Liver (tissue), 9 donors: ENCODE results near the gene ERBIN. TPM values are rescaled to one million over a fixed set of nuclear protein-coding genes. Genes with fewer than 3 reads are reported as not detected.

Experiments used
- DNase-seq: peaks from one replicate; pipeline ENCODE4 v3.0.0-alpha.2; 2017; ENCODE audit warnings: low spot score
- H3K27ac ChIP-seq, 2 donors: one replicate each; pipeline ENCODE4 v1.7.0; 2013; ENCODE audit warnings: inconsistent platforms in 2 of 2, low read length in 2 of 2, control low read depth in 1 of 2, low read depth in 1 of 2, mild to moderate bottlenecking in 1 of 2
- H3K27me3 ChIP-seq, 4 donors: one replicate each; pipeline versions ENCODE4 v1.6.1 to v1.7.0; 2013; ENCODE audit warnings: low read length in 3 of 4, inconsistent platforms in 1 of 4, mild to moderate bottlenecking in 1 of 4, moderate library complexity in 1 of 4; ENCODE audit not compliant: control insufficient read depth in 4 of 4, insufficient read depth in 4 of 4
- H3K36me3 ChIP-seq, 4 donors: one replicate each; pipeline versions ENCODE4 v1.6.1 to v1.7.0; 2013; ENCODE audit warnings: low read length in 3 of 4, mild to moderate bottlenecking in 3 of 4, low read depth in 1 of 4, moderate library complexity in 1 of 4; ENCODE audit not compliant: control insufficient read depth in 4 of 4, insufficient read depth in 3 of 4
- H3K4me1 ChIP-seq, 4 donors: one replicate each; pipeline versions ENCODE4 v1.6.1 to v1.7.0; 2013; ENCODE audit warnings: low read length in 3 of 4, mild to moderate bottlenecking in 3 of 4, moderate library complexity in 1 of 4; ENCODE audit not compliant: control insufficient read depth in 4 of 4, insufficient read depth in 4 of 4
- H3K4me3 ChIP-seq, 3 donors: one replicate each; pipeline versions ENCODE4 v1.6.1 to v1.7.0; 2013; ENCODE audit warnings: low read length in 3 of 3, control low read depth in 1 of 3, low read depth in 1 of 3, mild to moderate bottlenecking in 1 of 3
- H3K9ac ChIP-seq, 2 donors: one replicate each; pipeline ENCODE4 v1.7.0; 2013; ENCODE audit warnings: low read length in 2 of 2, mild to moderate bottlenecking in 2 of 2, moderate library complexity in 2 of 2, control low read depth in 1 of 2, low read depth in 1 of 2
- H3K9me3 ChIP-seq, 4 donors: one replicate each; pipeline versions ENCODE4 v1.6.1 to v1.7.0; 2013; ENCODE audit warnings: low read length in 3 of 4; ENCODE audit not compliant: control insufficient read depth in 4 of 4
- ATF3 ChIP-seq: IDR thresholded peaks from 2 replicates; pipeline ENCODE4 v1.6.1; 2016; ENCODE audit warnings: antibody characterized with exemption
- CTCF ChIP-seq: fragments of 150-350 bp; IDR thresholded peaks from 2 replicates; pipeline ENCODE4 v1.5.1; 2017; ENCODE audit warnings: improper control_type of control experiment, low read depth, low read length; ENCODE audit not compliant: missing input control
- EGR1 ChIP-seq, 2 donors: IDR thresholded peaks; 2 replicates each; pipeline ENCODE4 v1.6.1; 2016 to 2018; ENCODE audit warnings: antibody characterized with exemption in 2 of 2, low read depth in 2 of 2
- FOXA1 ChIP-seq: IDR thresholded peaks from 2 replicates; pipeline ENCODE4 v1.6.1; 2016; ENCODE audit warnings: antibody characterized with exemption
- FOXA2 ChIP-seq: IDR thresholded peaks from 2 replicates; pipeline ENCODE4 v1.6.1; 2016; ENCODE audit warnings: antibody characterized with exemption
- GABPA ChIP-seq, 2 donors: IDR thresholded peaks in 1 of 2; conservative IDR thresholded peaks in 1 of 2; 2 replicates each; pipeline ENCODE4 v1.6.1; 2016; ENCODE audit warnings: antibody characterized with exemption in 2 of 2, mild to moderate bottlenecking in 1 of 2, moderate library complexity in 1 of 2
- HNF4A ChIP-seq, 2 donors: conservative IDR thresholded peaks; 2 replicates each; pipeline ENCODE4 v1.6.1; 2016; ENCODE audit warnings: antibody characterized with exemption in 2 of 2, mild to moderate bottlenecking in 2 of 2
- HNF4G ChIP-seq: IDR thresholded peaks from 2 replicates; pipeline ENCODE4 v1.6.1; 2016; ENCODE audit warnings: antibody characterized with exemption
- JUND ChIP-seq, 2 donors: IDR thresholded peaks; 2 replicates each; pipeline ENCODE4 v1.6.1; 2016; ENCODE audit warnings: antibody characterized with exemption in 2 of 2
- MAX ChIP-seq: IDR thresholded peaks from 2 replicates; pipeline ENCODE4 v1.6.1; 2016; ENCODE audit warnings: antibody characterized with exemption
- NR2F2 ChIP-seq: IDR thresholded peaks from 2 replicates; pipeline ENCODE4 v1.6.1; 2016; ENCODE audit warnings: antibody characterized with exemption
- RAD21 ChIP-seq, 2 donors: IDR thresholded peaks; 2 replicates each; pipeline ENCODE4 v1.6.1; 2016; ENCODE audit warnings: antibody characterized with exemption in 2 of 2, mild to moderate bottlenecking in 2 of 2
- REST ChIP-seq: IDR thresholded peaks from 2 replicates; pipeline ENCODE4 v1.6.1; 2016; ENCODE audit warnings: antibody characterized with exemption, mild to moderate bottlenecking
- RXRA ChIP-seq, 2 donors: IDR thresholded peaks; 2 replicates each; pipeline ENCODE4 v1.6.1; 2017 to 2018; ENCODE audit warnings: antibody characterized with exemption in 2 of 2, mild to moderate bottlenecking in 1 of 2
- SP1 ChIP-seq: IDR thresholded peaks from 2 replicates; pipeline ENCODE4 v1.6.1; 2018; ENCODE audit warnings: antibody characterized with exemption, mild to moderate bottlenecking
- TAF1 ChIP-seq: conservative IDR thresholded peaks from 2 replicates; pipeline ENCODE4 v1.6.1; 2016; ENCODE audit warnings: antibody characterized with exemption, mild to moderate bottlenecking
- YY1 ChIP-seq: IDR thresholded peaks from 2 replicates; pipeline ENCODE4 v1.6.1; 2016; ENCODE audit warnings: antibody characterized with exemption, mild to moderate bottlenecking
- ZBTB33 ChIP-seq: IDR thresholded peaks from 2 replicates; pipeline ENCODE4 v1.6.1; 2016; ENCODE audit warnings: antibody characterized with exemption
- WGBS: extraction: QIAGEN DNeasy Blood & Tissue Kit; methylation state at CpG from one replicate; pipeline ENCODE4 v1.1.7; 2013; 5-methylcytosine and 5-hydroxymethylcytosine counted together
- polyA plus RNA-seq, 2 donors: library from polyadenylated mRNA; stranded (reverse) in 1 of 2; unstranded in 1 of 2; fragments of 200-250 nt in 1 of 2; fragments of >200 nt in 1 of 2; fragmentation: Nextera tagmentation in 1 of 2; extraction: Ambion mirVana in 1 of 2; gene quantifications; one replicate each; pipeline versions ENCODE4 v1.2.1 to v1.2.3, GENCODE V29; 2013 to 2015
- total RNA-seq, 2 donors: library from RNA; depleted of rRNA; stranded (reverse); fragments of >200 nt; gene quantifications; one replicate each; pipeline ENCODE4 v1.2.3, GENCODE V29; 2014
- donor health status: healthy.
- donor health status: healthy.
- donor health status: healthy.
- donor health status: healthy.
- donor health status: healthy.

Gene ERBIN
- total and polyA plus RNA-seq, 4 donors, result 9.7 to 54.9 (median 32.5) TPM

GRCh38 chr5:66004216-66004615, 77.8 kb downstream of the ERBIN start:
- Histone ChIP-seq H3K9ac (no peak overlapping the region), H3K27ac (no peak overlapping the region), H3K36me3 (peaks cover 0 to 5% (median 2%) of the 10 kb centered on the region in 4 donors), H3K9me3 (no peaks in the 10 kb centered on the region), H3K27me3 (no peaks in the 10 kb centered on the region), H3K4me1 (no peaks in the 10 kb centered on the region), H3K4me3 (no peak overlapping the region)
- TF ChIP-seq HNF4A (conservative IDR thresholded peaks at IDR 0.05), result no peak
- no peak for TF ChIP-seq REST
- TF ChIP-seq RXRA (IDR thresholded peaks at IDR 0.05), result no peak
- TF ChIP-seq ZBTB33, result no peak
- no peak for TF ChIP-seq TAF1
- TF ChIP-seq MAX, result no peak
- no peak for TF ChIP-seq GABPA (IDR thresholded peaks at IDR 0.05 in 1 of 2, conservative IDR thresholded peaks at IDR 0.05 in 1 of 2)
- no peak for TF ChIP-seq YY1
- TF ChIP-seq FOXA1, result no peak
- no peak for TF ChIP-seq SP1
- no peak for TF ChIP-seq NR2F2
- TF ChIP-seq RAD21 (IDR thresholded peaks at IDR 0.05), result no peak
- TF ChIP-seq ATF3, result no peak
- no peak for TF ChIP-seq EGR1 (IDR thresholded peaks at IDR 0.05; ENCODE audit: low read depth in 2 of 2)
- no peak for TF ChIP-seq FOXA2
- TF ChIP-seq JUND (IDR thresholded peaks at IDR 0.05), result no peak
- WGBS, result 98% methylated on average over 14 of the region's 14 CpGs
- no peak for DNase-seq

GRCh38 chr5:66009277-66009676, 82.9 kb downstream of the ERBIN start:
- Histone ChIP-seq H3K27me3 (no peaks in the 10 kb centered on the region), H3K36me3 (peaks cover 0 to 8% (median under 1%) of the 10 kb centered on the region in 4 donors), H3K4me3 (no peak overlapping the region), H3K9me3 (no peaks in the 10 kb centered on the region), H3K9ac (no peak overlapping the region), H3K27ac (no peak overlapping the region), H3K4me1 (peaks cover 0 to 1% (median 0%) of the 10 kb centered on the region in 4 donors)
- WGBS, result 97% methylated on average over 2 of the region's 2 CpGs
- TF ChIP-seq HNF4A (conservative IDR thresholded peaks at IDR 0.05) (no peak), YY1 (no peak), EGR1 (IDR thresholded peaks at IDR 0.05; ENCODE audit: low read depth in 2 of 2) (no peak), HNF4G (no peak), NR2F2 (no peak), FOXA2 (no peak), CTCF (no peak), ZBTB33 (no peak)
- DNase-seq, result no peak
